Activated CD8-positive, alpha-beta memory T cell treated with anti-CD3 and anti-CD28 coated beads for 1 hour (primary cell): Measurements from ENCODE around the gene FAM98C.
A peak's percentile ranks its signal among the peaks of the same experiment; 100 is the strongest.
"Not testable (repeated sequence)": the region's sequence is repeated elsewhere in the genome, so short reads cannot be mapped to it uniquely, and the experiment has no call there.

Experiments
- DNase-seq, 2 donors: peaks; one replicate each; pipeline ENCODE4 v3.0.0-alpha.2; 2020; ENCODE audit warnings: low read depth in 1 of 2; ENCODE audit errors: extremely low read depth in 1 of 2

Gene FAM98C

GRCh38 chr19:38402967-38403674 is at the start of gene FAM98C:
Gene FAM98C (plus strand): TSS chr19:38403093. CDS start chr19:38403154, 61 bp downstream.
- peak; percentile 94 to 96 for DNase-seq

- no peak for DNase-seq
These were observed 46.9 kb upstream of the FAM98C start for GRCh38 chr19:38355728-38356725.

- no peak for DNase-seq
These were observed 44.8 kb upstream of the FAM98C start for GRCh38 chr19:38358071-38358470.

- DNase-seq, result no peak
These were observed 43.5 kb upstream of the FAM98C start for GRCh38 chr19:38359242-38360021.

GRCh38 chr19:38360351-38360750 is 42.5 kb upstream of the FAM98C start:
- DNase-seq, result no peak

GRCh38 chr19:38360839-38361631 is 41.9 kb upstream of the FAM98C start:
- DNase-seq, result no peak

GRCh38 chr19:38361633-38362075 is 41.2 kb upstream of the FAM98C start:
- peak in 1 of 2 donors; percentile 37 for DNase-seq

GRCh38 chr19:38362076-38362945 is 40.6 kb upstream of the FAM98C start:
- DNase-seq, result peak in 1 of 2 donors; percentile 50

- not testable (repeated sequence) for DNase-seq
These were observed 39.8 kb upstream of the FAM98C start for GRCh38 chr19:38362946-38363688.

GRCh38 chr19:38367041-38367440 is 35.9 kb upstream of the FAM98C start:
- DNase-seq, result no peak

GRCh38 chr19:38369584-38369983 is 33.3 kb upstream of the FAM98C start:
- DNase-seq, result no peak

GRCh38 chr19:38370299-38370698 is 32.6 kb upstream of the FAM98C start:
- no peak for DNase-seq

GRCh38 chr19:38371081-38371480 is 31.8 kb upstream of the FAM98C start:
- DNase-seq, result no peak

- no peak for DNase-seq
These were observed 29.0 kb upstream of the FAM98C start for GRCh38 chr19:38373907-38374331.

- peak; percentile 94 to 97 for DNase-seq
These were observed 28.4 kb upstream of the FAM98C start, which contains the start of gene PSMD8 for GRCh38 chr19:38374332-38375097. Gene PSMD8 (plus strand): TSS chr19:38374571. CDS start chr19:38374602, 31 bp downstream.

- DNase-seq, result no peak
These were observed 27.8 kb upstream of the FAM98C start for GRCh38 chr19:38375098-38375493.

- DNase-seq, result no peak
These were observed 27.1 kb upstream of the FAM98C start for GRCh38 chr19:38375748-38376147.
